Measurements from ENCODE around the gene TSPAN5.

DNA sequence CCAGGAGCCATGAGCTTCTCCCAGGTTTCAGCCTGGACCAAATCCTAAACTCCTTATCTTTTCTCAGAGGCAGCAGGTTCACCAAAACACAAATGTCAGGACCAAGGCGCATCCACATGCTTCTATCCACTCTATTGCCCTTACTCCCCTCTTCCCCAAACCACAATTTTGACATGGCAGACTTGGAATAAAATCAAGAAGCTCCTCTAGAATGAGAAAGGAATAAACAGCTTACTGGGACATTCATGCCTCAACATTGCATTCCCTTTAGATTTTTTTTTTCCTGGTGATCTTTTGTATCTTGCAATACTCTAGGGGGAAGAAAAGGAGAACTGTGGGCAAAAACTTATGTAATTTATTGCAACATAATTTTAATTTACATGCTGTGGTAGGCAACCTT lies 119.1 kb downstream of the TSPAN5 start:
- TF ChIP-seq, protein P1, sequence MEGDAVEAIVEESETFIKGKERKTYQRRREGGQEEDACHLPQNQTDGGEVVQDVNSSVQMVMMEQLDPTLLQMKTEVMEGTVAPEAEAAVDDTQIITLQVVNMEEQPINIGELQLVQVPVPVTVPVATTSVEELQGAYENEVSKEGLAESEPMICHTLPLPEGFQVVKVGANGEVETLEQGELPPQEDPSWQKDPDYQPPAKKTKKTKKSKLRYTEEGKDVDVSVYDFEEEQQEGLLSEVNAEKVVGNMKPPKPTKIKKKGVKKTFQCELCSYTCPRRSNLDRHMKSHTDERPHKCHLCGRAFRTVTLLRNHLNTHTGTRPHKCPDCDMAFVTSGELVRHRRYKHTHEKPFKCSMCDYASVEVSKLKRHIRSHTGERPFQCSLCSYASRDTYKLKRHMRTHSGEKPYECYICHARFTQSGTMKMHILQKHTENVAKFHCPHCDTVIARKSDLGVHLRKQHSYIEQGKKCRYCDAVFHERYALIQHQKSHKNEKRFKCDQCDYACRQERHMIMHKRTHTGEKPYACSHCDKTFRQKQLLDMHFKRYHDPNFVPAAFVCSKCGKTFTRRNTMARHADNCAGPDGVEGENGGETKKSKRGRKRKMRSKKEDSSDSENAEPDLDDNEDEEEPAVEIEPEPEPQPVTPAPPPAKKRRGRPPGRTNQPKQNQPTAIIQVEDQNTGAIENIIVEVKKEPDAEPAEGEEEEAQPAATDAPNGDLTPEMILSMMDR (IDR thresholded peaks at IDR 0.05; ENCODE audit: poor library complexity): no peak
- no peak for TF ChIP-seq EZH2 (IDR thresholded peaks at IDR 0.05; ENCODE audit: borderline replicate concordance)
- TF ChIP-seq EZH2phosphoT487 (IDR thresholded peaks at IDR 0.05; ENCODE audit: low read depth, severe bottlenecking, unreplicated experiment): no peak

All from hepatocyte (in vitro differentiated cells).